DOHH2 (cell line): ENCODE measurements around the gene EMX1.

ENCODE experiments used
- EZH2phosphoT487 ChIP-seq: fragments of 200-600 bp; sonication (generic); IDR thresholded peaks from 2 replicates; pipeline ENCODE4 v1.6.1; 2017; ENCODE audit warnings: borderline replicate concordance, mild to moderate bottlenecking, antibody characterized with exemption, low read length, moderate library complexity, mixed read lengths
- TF ChIP-seq, protein P1 (sequence below): fragments of 200-600 bp; sonication (generic); IDR thresholded peaks from one replicate; pipeline ENCODE4 v1.5.1; 2014; ENCODE audit warnings: antibody characterized with exemption, mild to moderate bottlenecking, low read depth, low read length; ENCODE audit not compliant: poor library complexity, severe bottlenecking

DNA sequence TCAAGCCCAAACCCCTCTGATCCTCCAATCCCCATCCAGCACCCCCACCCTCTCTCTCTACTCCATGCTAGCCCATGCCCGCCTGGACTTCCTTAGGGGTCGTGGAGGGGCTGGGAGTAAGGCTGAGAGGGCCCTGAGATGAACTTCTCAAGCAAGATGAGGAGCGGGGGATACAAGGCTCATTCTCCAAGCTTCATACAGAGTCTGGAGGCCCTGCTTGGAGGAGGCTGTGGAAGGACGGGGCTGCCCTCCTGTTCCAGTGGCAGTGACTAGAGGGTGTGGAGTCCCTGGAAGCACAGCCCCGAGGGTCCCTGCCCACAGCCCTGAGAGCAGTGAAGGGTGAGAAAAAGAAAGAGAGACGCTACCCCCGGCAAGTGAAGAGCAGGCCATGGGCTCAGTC, 45.6 kb downstream of the EMX1 start:
- TF ChIP-seq, protein P1, sequence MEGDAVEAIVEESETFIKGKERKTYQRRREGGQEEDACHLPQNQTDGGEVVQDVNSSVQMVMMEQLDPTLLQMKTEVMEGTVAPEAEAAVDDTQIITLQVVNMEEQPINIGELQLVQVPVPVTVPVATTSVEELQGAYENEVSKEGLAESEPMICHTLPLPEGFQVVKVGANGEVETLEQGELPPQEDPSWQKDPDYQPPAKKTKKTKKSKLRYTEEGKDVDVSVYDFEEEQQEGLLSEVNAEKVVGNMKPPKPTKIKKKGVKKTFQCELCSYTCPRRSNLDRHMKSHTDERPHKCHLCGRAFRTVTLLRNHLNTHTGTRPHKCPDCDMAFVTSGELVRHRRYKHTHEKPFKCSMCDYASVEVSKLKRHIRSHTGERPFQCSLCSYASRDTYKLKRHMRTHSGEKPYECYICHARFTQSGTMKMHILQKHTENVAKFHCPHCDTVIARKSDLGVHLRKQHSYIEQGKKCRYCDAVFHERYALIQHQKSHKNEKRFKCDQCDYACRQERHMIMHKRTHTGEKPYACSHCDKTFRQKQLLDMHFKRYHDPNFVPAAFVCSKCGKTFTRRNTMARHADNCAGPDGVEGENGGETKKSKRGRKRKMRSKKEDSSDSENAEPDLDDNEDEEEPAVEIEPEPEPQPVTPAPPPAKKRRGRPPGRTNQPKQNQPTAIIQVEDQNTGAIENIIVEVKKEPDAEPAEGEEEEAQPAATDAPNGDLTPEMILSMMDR: no peak
- no peak for TF ChIP-seq EZH2phosphoT487
